ENCODE data around the gene NPAS3.

Gene NPAS3

GRCh38 chr14:32940711-32941667 lies 2.3 kb downstream of the NPAS3 start:
- no peak for DNase-seq

DNA sequence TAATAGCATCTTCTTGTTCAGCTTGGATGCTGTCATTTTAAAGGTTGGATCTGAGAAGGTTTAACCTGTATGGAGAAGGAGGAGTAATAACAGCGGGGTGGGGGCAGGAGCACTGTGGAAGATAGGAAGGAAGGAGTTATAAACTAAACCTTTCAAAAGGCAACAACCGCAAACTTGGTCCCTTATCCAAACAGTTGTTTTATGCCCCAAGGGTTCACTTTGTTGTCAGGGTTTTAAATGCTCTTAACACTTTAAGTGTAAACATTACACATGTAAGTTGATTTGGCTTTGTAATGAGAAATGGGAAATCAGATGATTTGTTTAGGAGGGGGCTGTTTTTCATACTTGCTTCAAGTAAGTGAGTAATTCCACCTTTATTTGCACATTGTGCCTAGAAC lies 3.0 kb downstream of the NPAS3 start:
- no peak for DNase-seq

- no peak for DNase-seq
Observed at GRCh38 chr14:32947081-32947480, 8.4 kb downstream of the NPAS3 start.

DNA sequence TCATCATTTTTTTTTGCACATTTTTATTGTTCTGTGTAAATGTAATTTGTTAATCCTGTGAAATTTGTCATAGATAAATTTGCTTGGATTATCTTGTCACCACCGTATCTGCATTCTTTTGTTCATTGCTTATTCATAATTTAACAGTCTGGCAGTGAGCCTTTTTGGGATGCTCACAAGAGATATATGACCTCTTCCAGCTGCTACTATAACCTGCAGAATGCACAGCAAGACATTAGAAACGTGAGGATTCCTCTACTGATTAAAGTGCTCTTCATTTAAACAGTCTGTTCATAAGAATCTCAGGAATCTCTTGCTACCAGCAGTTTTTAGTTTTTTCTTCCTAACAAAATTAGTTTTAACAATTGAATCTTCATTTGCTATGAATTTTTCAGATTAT lies 9.1 kb downstream of the NPAS3 start:
- no peak for DNase-seq

DNA sequence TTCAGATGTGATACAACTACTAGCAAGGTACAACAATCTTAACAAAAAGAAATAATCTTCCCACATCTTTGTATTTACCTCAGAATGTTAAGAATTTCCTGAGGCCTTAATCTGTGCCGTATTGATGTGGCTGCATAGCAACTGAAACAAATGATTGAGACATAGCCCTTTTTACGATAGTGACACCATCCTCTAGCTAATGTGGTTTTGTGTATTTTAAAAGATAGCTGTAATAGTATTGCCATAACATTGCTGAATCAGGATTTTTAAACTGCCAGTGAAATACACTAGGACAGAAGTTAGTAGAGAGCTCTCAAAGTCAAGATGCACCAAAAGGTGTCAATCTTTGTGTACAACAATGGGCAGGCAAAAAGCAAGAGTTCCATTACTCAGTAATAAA lies 11.9 kb downstream of the NPAS3 start:
- DNase-seq, result no peak

DNA sequence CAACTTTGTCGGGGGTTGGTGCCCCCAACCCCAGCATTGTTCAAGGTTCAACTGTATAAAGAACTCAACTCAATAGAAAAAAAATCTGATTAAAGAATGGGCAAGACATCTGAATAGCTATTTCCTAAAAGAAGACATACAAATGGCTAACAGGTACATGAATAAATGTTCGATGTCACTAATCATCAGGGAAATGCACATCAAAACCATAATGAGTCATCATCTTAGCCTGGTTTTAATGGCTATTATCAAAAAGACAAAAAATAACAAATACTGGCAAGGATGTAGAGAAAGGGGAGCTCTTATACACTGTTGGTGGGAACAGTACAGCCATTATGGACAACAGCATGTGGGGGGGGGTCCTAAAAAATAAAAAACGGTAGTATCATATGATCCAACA lies 28.7 kb downstream of the NPAS3 start:
- DNase-seq, result no peak

GRCh38 chr14:32968972-32969544 lies 30.4 kb downstream of the NPAS3 start:
- DNase-seq, result no peak

DNA sequence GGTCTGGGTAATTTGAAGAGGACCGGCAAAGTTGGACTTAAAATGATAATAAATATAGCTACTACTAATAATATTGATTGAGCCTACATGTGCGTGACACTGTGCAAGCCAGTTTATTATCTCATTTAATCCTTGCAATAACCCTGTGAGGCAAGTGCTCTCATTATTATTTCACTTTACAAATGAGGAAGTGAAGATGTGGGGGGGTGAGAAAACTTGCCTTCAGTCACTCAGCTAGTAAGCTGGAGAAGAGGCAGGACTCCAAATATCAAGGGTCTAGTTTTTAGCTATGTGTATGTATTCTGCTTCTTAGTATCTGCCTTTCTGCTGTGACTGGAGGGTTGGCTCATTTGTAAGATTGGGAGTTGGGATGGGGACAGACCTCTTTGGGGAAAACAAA lies 39.2 kb downstream of the NPAS3 start:
- DNase-seq, result no peak

DNA sequence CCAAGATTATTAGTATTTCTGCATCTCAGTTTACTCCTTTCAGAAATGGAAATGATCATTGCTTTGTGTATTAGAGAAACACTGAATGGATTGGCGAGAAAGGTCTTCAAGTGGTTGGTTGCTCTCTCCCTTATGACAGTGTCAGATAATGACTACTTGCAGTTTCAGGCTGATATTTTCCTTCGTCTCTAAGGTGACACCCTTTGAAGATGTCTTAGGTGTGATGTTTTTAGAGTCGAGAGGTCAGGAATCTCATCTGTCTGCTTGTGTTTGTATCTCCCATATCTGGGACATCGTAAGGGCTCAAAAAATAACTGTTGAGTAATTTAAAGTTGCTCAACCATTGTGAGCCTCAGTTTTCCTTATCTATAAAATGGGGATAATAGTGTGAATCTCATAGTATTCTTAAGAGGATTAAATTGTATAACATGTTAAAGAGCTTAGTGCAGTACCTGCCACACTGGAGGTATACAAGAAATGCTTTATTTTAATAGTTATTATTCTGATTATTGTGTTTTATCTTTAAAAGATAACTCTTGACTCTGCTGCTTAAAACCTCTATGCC lies 40.1 kb downstream of the NPAS3 start:
- no peak for DNase-seq

DNA sequence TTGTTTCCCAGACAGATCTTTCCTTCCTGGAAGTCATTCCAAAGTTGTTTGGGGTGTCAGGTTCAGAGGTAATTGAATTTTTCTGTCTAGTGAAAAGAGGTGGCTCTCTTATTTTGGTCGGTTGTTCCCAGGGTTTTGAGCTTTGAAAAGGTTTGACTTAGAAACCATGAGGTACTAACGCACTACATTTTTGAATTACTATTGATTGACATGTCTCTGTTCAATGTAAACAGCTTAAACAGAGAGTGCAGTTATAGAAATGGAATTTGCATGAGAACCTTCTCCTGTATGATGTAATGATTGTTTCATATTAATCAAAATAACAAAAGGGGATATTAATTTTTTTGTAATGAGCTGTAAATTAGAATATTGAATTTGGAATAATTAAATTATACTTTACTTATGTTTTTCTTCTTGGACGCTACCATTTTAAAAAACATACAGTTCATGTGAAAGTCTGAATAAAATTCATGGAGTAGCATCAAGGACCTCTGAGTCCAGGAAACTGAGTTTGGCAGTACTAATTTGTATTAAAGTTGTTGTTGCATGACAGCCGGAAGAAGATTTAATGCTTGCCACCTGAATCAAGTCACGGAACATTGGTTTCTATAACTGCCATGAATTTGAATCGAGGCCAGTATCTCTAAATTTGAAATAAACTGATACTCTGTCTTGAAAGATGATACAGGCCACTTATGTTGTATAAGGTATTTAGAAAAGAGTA lies 41.7 kb downstream of the NPAS3 start:
- DNase-seq, result no peak

DNA sequence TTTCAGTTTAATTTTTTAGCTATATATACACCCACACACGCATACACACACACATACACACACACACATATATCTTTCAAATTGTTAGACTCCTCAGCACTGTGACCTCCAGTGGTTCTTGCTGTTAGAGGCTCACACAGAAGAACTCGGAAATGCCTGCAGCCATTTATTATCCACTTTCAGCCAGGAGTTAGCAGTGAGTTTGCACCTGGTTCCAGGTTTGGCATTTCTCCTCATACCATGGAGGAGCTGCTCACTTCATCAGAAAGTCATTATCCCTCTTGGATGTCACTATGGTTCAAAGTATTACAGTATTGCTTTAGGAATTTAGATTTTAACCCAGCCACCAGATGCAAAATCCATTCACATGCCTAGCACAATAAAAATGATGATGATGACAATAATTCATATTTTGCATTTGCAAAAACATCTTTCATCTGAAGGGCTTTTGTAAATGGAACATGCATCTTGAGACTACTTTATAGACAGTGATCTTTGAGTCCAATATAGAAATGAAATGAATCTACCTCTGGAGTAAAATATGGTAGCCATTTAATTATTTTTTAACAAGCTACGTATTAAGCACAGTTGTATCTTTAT lies 42.3 kb downstream of the NPAS3 start:
- no peak for DNase-seq

DNA sequence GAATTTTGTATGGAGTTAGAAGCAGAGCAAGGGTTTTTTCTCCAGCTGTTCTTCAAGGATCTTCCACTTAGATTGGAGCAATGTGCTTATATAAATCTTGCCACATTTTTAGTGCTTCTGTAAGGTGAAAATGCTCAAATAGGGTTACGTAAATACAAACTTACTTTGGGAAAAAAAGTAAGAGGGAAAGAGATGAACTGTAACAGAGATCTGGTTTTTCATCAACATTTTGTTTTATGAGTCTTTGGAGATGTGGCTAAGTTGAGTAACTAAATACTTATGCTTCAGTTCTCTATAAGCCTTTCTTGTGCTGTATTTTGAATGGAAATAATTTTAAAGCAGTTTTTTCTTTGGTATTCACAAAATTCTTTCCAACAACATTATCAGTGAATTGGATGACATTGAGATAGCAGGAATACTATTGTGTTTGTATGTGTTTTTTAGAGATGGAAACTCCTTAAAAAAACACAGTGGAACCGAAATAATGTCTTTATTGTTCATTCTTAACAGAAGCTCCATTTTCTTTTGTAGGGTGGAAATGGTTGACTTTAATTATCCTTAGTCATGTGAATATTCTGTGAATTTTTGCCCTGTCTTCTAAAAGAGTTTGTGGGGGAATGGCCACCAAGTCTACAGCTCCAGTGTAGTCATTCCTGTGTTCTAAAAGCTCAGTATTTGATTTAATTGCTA lies 45.7 kb downstream of the NPAS3 start:
- no peak for DNase-seq

DNA sequence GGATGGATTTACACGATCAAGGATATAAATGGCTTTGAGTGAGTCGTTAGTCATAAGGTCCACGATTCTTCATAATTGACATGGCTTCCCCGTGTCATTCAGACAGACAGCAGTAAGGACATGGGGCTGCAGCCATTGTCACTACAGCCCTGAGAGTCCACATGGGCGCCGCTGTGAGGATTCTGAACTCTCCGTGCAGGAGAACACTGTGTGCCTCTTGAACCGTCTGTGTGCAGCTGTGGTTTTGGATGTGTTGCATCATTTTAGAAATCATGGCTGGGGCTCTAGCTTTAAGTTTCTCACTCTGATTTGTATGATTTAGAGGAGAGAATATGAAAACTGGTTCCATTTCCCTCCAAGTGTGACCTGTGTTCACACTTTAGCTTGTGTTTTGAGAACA lies 47.2 kb downstream of the NPAS3 start:
- no peak for DNase-seq

GRCh38 chr14:32986791-32987540 lies 48.3 kb downstream of the NPAS3 start:
- no peak for DNase-seq

- DNase-seq, result no peak
Observed at GRCh38 chr14:32991691-32992090, 53.0 kb downstream of the NPAS3 start.

DNA sequence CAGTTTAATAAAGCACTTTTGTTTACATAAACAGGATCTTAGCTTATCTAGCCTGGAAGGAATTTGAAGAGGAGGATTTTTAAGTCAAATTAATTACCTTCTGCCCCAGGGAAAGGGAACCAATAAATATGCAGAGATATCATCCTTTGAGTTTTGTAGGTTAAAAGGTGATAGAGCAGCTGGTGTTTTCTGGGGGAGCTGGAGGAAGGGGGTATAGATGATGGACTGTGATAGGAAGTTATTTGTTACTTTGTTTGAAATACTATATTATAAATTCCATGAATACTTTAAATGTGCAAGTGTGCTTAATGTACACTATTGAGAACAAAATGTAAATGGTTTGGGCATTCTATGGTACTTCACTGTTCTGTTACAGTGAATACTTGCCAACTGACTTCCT lies 55.2 kb downstream of the NPAS3 start:
- no peak for DNase-seq

DNA sequence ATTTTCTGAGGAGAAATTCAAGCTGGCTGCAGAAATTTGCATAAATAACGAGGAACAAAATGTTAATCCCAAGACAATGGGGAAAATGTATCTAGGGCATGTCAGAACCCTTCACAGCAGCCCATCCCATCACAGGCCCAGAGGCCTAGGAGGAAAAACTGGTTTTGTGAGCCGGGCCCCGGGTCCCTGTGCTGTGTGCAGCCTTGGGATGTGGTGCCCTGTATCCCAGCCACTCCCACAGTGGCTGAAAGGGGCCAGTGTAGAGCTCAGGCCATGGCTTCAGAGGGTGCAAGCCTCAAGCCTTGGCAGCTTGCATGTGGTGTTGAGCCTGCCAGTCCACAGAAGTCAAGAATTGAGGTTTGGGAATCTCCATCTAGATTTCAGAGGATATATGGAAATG lies 57.7 kb downstream of the NPAS3 start:
- no peak for DNase-seq

GRCh38 chr14:32998433-32998832 lies 59.8 kb downstream of the NPAS3 start:
- DNase-seq, result no peak

DNA sequence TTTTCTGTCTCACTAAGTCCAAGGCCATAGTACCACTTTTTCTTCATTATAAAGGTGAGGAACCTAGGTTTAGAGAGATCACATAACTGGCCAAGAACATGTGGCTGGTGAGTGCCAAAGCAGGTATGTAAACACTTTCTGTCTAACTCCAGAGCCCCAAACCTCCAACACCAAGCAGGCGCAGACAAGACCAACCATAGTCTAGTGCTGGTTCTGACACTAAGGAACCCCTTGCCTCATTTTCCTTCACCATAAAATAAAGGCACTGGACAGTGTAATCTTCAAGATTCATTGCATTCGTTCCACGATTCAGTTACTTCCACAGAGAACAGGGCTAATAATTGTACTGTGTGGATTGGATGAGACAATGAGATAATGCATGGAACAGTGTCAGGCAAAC lies 71.0 kb downstream of the NPAS3 start:
- DNase-seq, result no peak

DNA sequence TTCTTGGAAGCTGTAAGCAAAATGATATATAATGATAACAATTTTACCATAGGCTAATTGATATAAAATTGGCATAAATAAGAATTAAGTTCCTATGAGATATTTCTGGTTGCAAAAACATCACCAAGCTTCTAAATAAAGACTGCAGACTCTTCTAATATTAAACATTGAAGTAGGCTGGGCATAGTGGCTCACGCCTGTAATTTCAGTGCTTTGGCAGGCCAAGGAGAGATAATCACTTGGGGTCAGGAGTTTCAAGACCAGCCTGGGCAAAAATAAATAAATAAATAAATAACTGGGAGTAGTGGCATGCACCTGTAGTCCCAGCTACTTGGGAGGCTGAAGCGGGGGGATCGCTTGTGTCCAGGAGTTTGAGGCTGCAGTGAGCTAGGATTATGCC lies 71.8 kb downstream of the NPAS3 start:
- no peak for DNase-seq

DNA sequence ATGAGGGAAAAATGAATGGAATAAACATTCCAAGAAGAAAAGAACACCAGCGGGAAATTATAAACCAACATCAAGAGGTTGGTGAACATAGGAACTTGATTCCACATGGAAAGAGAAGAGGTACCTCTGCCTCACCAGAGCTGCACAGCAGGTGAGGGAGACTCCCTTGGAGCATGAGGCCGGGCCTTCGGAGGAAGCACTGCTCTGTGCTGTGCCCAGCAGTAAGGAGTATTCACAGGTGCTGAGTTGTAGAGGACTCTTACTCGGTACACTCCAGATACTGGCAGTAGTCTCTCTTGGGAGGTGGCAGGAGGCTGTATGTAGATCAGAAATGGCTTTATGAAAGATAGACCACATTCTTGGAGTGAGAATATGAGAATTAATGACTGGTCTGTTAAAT lies 76.0 kb downstream of the NPAS3 start:
- DNase-seq, result no peak

GRCh38 chr14:33016613-33017012 lies 77.9 kb downstream of the NPAS3 start:
- no peak for DNase-seq

All from stimulated activated naive CD4-positive, alpha-beta T cell treated with Interleukin-2 at 50 U/mL for 16 hours (primary cell).